Liver (tissue), 3 donors: ENCODE measurements around the gene SUPT4H1.

Experiments
- CTCF ChIP-seq: fragments of 150-350 bp; IDR thresholded peaks from 2 replicates; pipeline ENCODE4 v1.5.1; 2017; ENCODE audit warnings: improper control_type of control experiment, low read depth, low read length; ENCODE audit not compliant: missing input control
- HNF4G ChIP-seq: IDR thresholded peaks from 2 replicates; pipeline ENCODE4 v1.6.1; 2016; ENCODE audit warnings: antibody characterized with exemption
- NR2F2 ChIP-seq: IDR thresholded peaks from 2 replicates; pipeline ENCODE4 v1.6.1; 2016; ENCODE audit warnings: antibody characterized with exemption
- RAD21 ChIP-seq, 2 donors: IDR thresholded peaks; 2 replicates each; pipeline ENCODE4 v1.6.1; 2016; ENCODE audit warnings: antibody characterized with exemption in 2 of 2, mild to moderate bottlenecking in 2 of 2
- SP1 ChIP-seq: IDR thresholded peaks from 2 replicates; pipeline ENCODE4 v1.6.1; 2018; ENCODE audit warnings: antibody characterized with exemption, mild to moderate bottlenecking
- donor health status: healthy.
- donor health status: healthy.

- TF ChIP-seq RAD21 (IDR thresholded peaks at IDR 0.05) (no peak), CTCF (no peak), SP1 (no peak), NR2F2 (no peak), HNF4G (no peak)
Observed at GRCh38 chr17:58363457-58364185, 11.6 kb upstream of the SUPT4H1 start.
